ENCODE data around the gene NT5C1A. TPM values are rescaled to one million over a fixed set of nuclear protein-coding genes. Genes with fewer than 3 reads are reported as not detected.

NT5C1A gene
- total RNA-seq, 1 donor from 2014 or later, result not detected

DNA sequence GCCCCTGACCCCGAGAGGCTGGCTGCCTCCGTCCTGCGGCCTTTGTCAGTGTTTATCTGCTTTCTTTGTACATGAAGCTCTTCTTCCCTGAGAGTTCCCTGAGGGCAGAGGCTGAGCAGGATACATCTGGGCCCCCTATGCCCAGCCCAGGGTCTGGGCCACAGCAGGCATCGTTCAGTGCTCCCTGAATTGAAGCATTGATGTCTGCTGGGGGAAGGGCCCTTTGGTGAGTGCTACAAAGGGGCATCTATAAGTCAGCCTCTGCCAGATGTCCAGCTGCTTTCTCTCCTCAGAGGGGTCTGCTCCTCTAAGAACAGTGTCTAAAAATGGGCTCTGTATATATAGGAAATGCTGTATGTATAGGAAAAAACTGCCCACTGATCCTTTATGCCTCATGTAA is 34.5 kb downstream of the NT5C1A start:
- DNase-seq (ENCODE audit: low spot score, unreplicated experiment), result no peak
- peaks cover 8% of the 10 kb centered on the region for H3K4me1 Mint-ChIP-seq (ENCODE audit: low read depth)
- H3K36me3 Mint-ChIP-seq (ENCODE audit: insufficient read depth), result no peaks in the 10 kb centered on the region
- TF ChIP-seq, protein P1, sequence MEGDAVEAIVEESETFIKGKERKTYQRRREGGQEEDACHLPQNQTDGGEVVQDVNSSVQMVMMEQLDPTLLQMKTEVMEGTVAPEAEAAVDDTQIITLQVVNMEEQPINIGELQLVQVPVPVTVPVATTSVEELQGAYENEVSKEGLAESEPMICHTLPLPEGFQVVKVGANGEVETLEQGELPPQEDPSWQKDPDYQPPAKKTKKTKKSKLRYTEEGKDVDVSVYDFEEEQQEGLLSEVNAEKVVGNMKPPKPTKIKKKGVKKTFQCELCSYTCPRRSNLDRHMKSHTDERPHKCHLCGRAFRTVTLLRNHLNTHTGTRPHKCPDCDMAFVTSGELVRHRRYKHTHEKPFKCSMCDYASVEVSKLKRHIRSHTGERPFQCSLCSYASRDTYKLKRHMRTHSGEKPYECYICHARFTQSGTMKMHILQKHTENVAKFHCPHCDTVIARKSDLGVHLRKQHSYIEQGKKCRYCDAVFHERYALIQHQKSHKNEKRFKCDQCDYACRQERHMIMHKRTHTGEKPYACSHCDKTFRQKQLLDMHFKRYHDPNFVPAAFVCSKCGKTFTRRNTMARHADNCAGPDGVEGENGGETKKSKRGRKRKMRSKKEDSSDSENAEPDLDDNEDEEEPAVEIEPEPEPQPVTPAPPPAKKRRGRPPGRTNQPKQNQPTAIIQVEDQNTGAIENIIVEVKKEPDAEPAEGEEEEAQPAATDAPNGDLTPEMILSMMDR (IDR thresholded peaks at IDR 0.05; ENCODE audit: unreplicated experiment), result no peak
- no peak overlapping the region for H3K27ac Mint-ChIP-seq
- H3K4me3 Mint-ChIP-seq (ENCODE audit: low read depth), result no peak overlapping the region
- peaks cover 78% of the 10 kb centered on the region for H3K27me3 Mint-ChIP-seq
- H3K9me3 Mint-ChIP-seq (ENCODE audit: low read depth), result no peaks in the 10 kb centered on the region

DNA sequence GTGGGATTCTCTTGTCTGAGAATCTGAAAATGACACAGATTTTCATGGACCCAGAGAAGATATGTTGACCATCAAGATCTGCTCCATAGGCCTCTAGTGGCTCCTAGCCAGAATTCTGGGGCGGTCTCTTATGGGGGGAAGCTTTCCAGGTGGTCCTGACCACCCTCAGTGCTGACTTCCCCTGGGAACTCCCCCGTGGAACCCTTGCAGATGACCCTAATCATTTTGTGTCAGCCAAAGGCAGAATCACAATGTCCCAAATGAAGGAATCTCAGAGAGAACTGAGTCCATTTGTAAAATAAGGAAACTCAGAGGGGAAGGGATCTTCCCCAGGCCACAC is 36.1 kb downstream of the NT5C1A start:
- Mint-ChIP-seq H3K9me3 (ENCODE audit: low read depth) (no peaks in the 10 kb centered on the region), H3K36me3 (ENCODE audit: insufficient read depth) (no peaks in the 10 kb centered on the region), H3K4me1 (ENCODE audit: low read depth) (peaks cover 8% of the 10 kb centered on the region), H3K27ac (no peak overlapping the region), H3K4me3 (ENCODE audit: low read depth) (no peak overlapping the region), H3K27me3 (peaks cover 86% of the 10 kb centered on the region)
- TF ChIP-seq, protein P1 (IDR thresholded peaks at IDR 0.05; ENCODE audit: unreplicated experiment), result no peak
- no peak for DNase-seq (ENCODE audit: low spot score, unreplicated experiment)

DNA sequence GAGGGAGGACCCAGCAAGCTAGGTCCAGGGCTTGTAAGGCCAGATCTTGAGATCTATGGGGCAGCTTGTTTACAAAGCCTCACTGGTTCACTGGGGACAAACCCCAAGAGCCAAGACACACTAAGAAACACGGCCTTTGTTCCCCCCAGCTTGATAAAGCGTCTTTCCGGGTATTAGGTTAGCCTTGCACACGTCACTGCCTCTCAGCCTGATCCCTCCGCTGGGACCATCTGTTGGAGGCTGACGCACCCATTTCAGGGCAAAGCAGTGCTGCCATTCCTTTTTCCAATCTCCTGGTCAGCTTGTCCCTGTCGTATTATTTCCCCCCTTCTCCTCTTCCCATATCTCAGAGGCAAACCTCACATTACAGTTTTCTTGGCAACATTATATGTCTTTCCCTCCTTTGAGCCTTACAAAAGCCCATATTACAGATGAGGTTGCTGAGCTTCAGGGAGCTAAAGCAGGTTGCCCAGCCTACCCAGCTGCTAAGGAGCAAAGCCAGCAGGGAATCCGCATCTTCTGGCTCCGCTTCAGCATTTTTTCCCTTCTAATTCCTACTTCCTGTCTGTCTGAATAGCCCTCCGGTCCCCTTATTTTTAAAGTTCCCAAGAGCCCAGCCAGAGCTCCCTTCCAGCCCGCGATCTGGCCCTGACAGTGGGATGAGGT is 36.6 kb downstream of the NT5C1A start:
- TF ChIP-seq, protein P1 (IDR thresholded peaks at IDR 0.05; ENCODE audit: unreplicated experiment), result no peak
- Mint-ChIP-seq H3K36me3 (ENCODE audit: insufficient read depth) (no peaks in the 10 kb centered on the region), H3K4me3 (ENCODE audit: low read depth) (no peak overlapping the region), H3K27me3 (peaks cover 86% of the 10 kb centered on the region), H3K4me1 (ENCODE audit: low read depth) (peaks cover 8% of the 10 kb centered on the region), H3K9me3 (ENCODE audit: low read depth) (no peaks in the 10 kb centered on the region), H3K27ac (no peak overlapping the region)
- no peak for DNase-seq (ENCODE audit: low spot score, unreplicated experiment)

DNA sequence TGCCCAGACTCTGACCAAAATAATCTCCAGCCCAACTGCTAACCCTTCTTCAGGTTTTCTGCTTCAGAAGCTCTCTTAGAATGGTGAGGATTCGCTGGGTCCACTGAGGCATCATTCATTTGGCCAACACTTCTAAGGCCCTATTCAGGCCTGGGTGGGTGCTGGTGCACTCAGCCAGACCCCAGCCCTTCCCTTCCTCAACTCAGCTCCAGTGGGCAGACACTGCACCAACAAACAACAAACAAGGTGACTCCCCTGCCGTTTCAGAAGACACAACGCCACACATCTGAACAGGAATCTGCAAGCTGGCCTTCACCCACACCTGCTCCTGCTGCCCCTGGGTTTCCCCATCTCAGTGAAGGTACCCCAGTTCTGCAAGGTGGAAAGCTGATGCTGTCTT is 38.5 kb downstream of the NT5C1A start:
- H3K27me3 Mint-ChIP-seq, result peaks cover 83% of the 10 kb centered on the region
- H3K4me3 Mint-ChIP-seq (ENCODE audit: low read depth), result no peak overlapping the region
- no peak for DNase-seq (ENCODE audit: low spot score, unreplicated experiment)
- H3K4me1 Mint-ChIP-seq (ENCODE audit: low read depth), result peaks cover 8% of the 10 kb centered on the region
- no peaks in the 10 kb centered on the region for H3K36me3 Mint-ChIP-seq (ENCODE audit: insufficient read depth)
- H3K27ac Mint-ChIP-seq, result peak overlapping the region; percentile 69
- no peaks in the 10 kb centered on the region for H3K9me3 Mint-ChIP-seq (ENCODE audit: low read depth)
- TF ChIP-seq, protein P1 (IDR thresholded peaks at IDR 0.05; ENCODE audit: unreplicated experiment), result no peak

DNA sequence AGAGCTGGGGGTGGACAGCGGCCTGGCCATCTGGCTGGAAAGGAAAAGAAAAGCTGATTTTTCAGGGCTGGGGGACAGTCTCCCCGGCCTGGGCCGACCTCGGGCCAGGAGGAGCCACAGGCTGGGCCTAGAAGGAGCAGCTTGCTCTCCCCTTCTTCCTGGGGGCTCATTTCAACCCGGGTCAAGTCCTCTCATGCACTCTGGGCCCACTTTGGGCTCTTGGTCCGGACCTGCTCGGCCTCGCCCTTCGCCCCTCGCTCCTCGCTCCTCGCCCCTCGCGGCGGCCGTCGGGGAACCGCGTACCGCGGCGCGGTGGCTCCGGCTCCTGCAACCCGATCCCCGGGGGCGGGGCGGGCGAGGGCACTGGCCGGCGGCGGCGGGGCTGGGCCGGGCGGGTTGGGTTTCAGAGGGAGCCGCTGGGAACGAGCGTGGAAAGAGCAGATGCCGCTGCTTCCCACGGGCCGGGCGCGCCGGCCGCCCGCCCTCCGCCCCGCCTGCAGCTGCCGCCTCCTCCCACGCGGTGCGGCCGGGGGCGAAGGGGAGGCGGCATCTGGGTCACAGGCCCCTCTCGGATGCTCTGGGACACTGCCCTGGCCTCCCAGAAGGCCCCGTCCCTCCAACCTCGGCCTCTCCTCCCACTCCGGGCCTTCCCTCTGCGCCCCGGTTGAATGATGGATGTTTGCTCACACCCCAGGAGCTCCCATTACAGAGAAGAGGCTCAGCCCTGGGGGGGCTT is 39.1 kb downstream of the NT5C1A start:
- H3K27me3 Mint-ChIP-seq, result peaks cover 77% of the 10 kb centered on the region
- no peaks in the 10 kb centered on the region for H3K36me3 Mint-ChIP-seq (ENCODE audit: insufficient read depth)
- peaks cover 8% of the 10 kb centered on the region for H3K4me1 Mint-ChIP-seq (ENCODE audit: low read depth)
- H3K4me3 Mint-ChIP-seq (ENCODE audit: low read depth), result no peak overlapping the region
- peak overlapping the region; percentile 69 for H3K27ac Mint-ChIP-seq
- TF ChIP-seq, protein P1 (IDR thresholded peaks at IDR 0.05; ENCODE audit: unreplicated experiment), result no peak
- no peaks in the 10 kb centered on the region for H3K9me3 Mint-ChIP-seq (ENCODE audit: low read depth)
- DNase-seq (ENCODE audit: low spot score, unreplicated experiment), result peak; percentile 45
